HCT116 (cell line): Measurements from ENCODE around the gene AKAP9. TPM values are rescaled to one million over a fixed set of nuclear protein-coding genes. Genes with fewer than 3 reads are reported as not detected.

ENCODE experiments used
- ATAC-seq: fragments of 200-7000 bp; cut with Tn5 transposase; 2 replicates; pipeline ENCODE4 v1.9.1; 2020; ENCODE audit warnings: mild to moderate bottlenecking, moderate library complexity
- BruUV-seq: library from RNA; stranded (reverse); fragments of 400-500 nt; replicated peaks from 2 replicates; lab custom pipeline; 2021; lab: Mats Ljungman, UMichigan
- CTCF ChIA-PET: fragments of 300-600 bp; sonication (Branson Sonifier 250); formaldehyde crosslinking; loops from one replicate; lab custom pipeline; 2021; ENCODE audit warnings: antibody characterized with exemption; lab: Charles Lee
- POLR2A ChIA-PET: fragments of 300-600, 350-600 bp; sonication (Branson Sonifier 250); formaldehyde crosslinking; loops from one replicate; lab custom pipeline; 2021; ENCODE audit warnings: antibody characterized with exemption; lab: Charles Lee
- RAD21 ChIA-PET, 2 experiments: fragments of 300-600 bp; sonication (Branson Sonifier 250); formaldehyde crosslinking; loops; one replicate each; lab custom pipeline; 2023; ENCODE audit warnings: low total read pairs in 2 of 2; ENCODE audit not compliant: uncharacterized antibody in 2 of 2, unreplicated experiment in 2 of 2, low non-redundant PET in 1 of 2; lab: Charles Lee
- DNase-seq: peaks from one replicate; pipeline ENCODE4 v3.0.0-alpha.2; 2010; ENCODE audit warnings: low read depth, low spot score
- H2AFZ ChIP-seq: fragments of 200-600 bp; shearing (Covaris generic), sonication (generic); 2 replicates; pipeline ENCODE4 v1.6.1; 2017; ENCODE audit warnings: low read depth, mixed run types, mixed read lengths, antibody characterized with exemption, low read length; ENCODE audit not compliant: poor library complexity, severe bottlenecking
- H3K27ac ChIP-seq: 2 replicates; pipeline ENCODE4 v1.5.1; 2012; ENCODE audit warnings: low read depth, low read length
- H3K27me3 ChIP-seq: fragments of 200-600 bp; sonication (generic); 2 replicates; pipeline ENCODE4 v1.6.1; 2016; ENCODE audit warnings: mixed run types, low read length, mixed read lengths; ENCODE audit not compliant: insufficient read depth
- H3K36me3 ChIP-seq, 2 experiments: fragments of 200-500 bp in 1 of 2; fragments of 200-600 bp in 1 of 2; sonication (Bioruptor generic) in 1 of 2; sonication (generic) in 1 of 2; 2 replicates each; pipeline versions ENCODE4 v1.5.1 to v1.6.1; 2014 to 2016; ENCODE audit warnings: low read length in 2 of 2, inconsistent platforms in 1 of 2, mixed read lengths in 1 of 2, mixed run types in 1 of 2; ENCODE audit not compliant: insufficient read depth in 2 of 2, control insufficient read depth in 1 of 2
- H3K4me1 ChIP-seq, 2 experiments: fragments of 200-600 bp in 1 of 2; sonication (generic) in 1 of 2; 2 replicates each; pipeline versions ENCODE4 v1.5.1 to v1.6.1; 2012 to 2017; ENCODE audit warnings: low read length in 2 of 2, inconsistent platforms in 1 of 2, mild to moderate bottlenecking in 1 of 2, mixed read lengths in 1 of 2, mixed run types in 1 of 2, moderate library complexity in 1 of 2; ENCODE audit not compliant: insufficient read depth in 2 of 2, control insufficient read depth in 1 of 2
- H3K4me2 ChIP-seq: fragments of 200-600 bp; sonication (generic); 2 replicates; pipeline ENCODE4 v1.6.1; 2017; ENCODE audit warnings: mixed run types, low read length, mixed read lengths
- H3K4me3 ChIP-seq, 2 experiments: fragments of 200-600 bp in 1 of 2; sonication (generic) in 1 of 2; replicated peaks in 1 of 2; 2 replicates each; pipeline ENCODE4 v1.5.1; 2011 to 2016; ENCODE audit warnings: low read length in 2 of 2, control low read depth in 1 of 2, low read depth in 1 of 2, mild to moderate bottlenecking in 1 of 2, mixed read lengths in 1 of 2, mixed run types in 1 of 2
- H3K79me2 ChIP-seq: fragments of 200-600 bp; sonication (generic); 2 replicates; pipeline ENCODE4 v1.6.1; 2017; ENCODE audit warnings: mild to moderate bottlenecking, mixed run types, low read length, moderate library complexity, mixed read lengths; ENCODE audit not compliant: insufficient read depth
- H3K9ac ChIP-seq: fragments of 200-600 bp; sonication (generic); 2 replicates; pipeline ENCODE4 v1.6.1; 2016; ENCODE audit warnings: low read length, mixed read lengths
- H3K9me2 ChIP-seq: fragments of 200-600 bp; sonication (generic), shearing (Covaris generic); 2 replicates; pipeline ENCODE4 v1.6.1; 2017; ENCODE audit warnings: mixed run types, mild to moderate bottlenecking, moderate library complexity; ENCODE audit not compliant: insufficient read depth
- H3K9me3 ChIP-seq, 2 experiments: fragments of 200-500 bp in 1 of 2; fragments of 200-600 bp in 1 of 2; sonication (Bioruptor generic) in 1 of 2; sonication (generic) in 1 of 2; 2 replicates each; pipeline ENCODE4 v1.6.1; 2014 to 2017; ENCODE audit warnings: low read length in 2 of 2, mixed read lengths in 2 of 2, inconsistent platforms in 1 of 2, low read depth in 1 of 2, mild to moderate bottlenecking in 1 of 2, mixed run types in 1 of 2, moderate library complexity in 1 of 2; ENCODE audit not compliant: control insufficient read depth in 1 of 2, insufficient read depth in 1 of 2
- H4K20me1 ChIP-seq: fragments of 200-600 bp; sonication (generic), shearing (Covaris generic); 2 replicates; pipeline ENCODE4 v1.6.1; 2017; ENCODE audit warnings: mixed run types, mild to moderate bottlenecking, moderate library complexity; ENCODE audit not compliant: insufficient read depth
- ATF3 ChIP-seq: IDR thresholded peaks from 2 replicates; pipeline ENCODE4 v1.6.1; 2012
- CBX3 ChIP-seq: IDR thresholded peaks from 2 replicates; pipeline ENCODE4 v1.6.1; 2012; ENCODE audit warnings: low read depth
- CTCF ChIP-seq, 3 experiments: fragments of 200-600 bp in 1 of 3; sonication (generic) in 1 of 3; IDR thresholded peaks in 2 of 3; conservative IDR thresholded peaks in 1 of 3; 2 replicates each; pipeline ENCODE4 v1.5.1; 2012 to 2017; ENCODE audit warnings: low read depth in 2 of 3, low read length in 2 of 3, antibody characterized with exemption in 1 of 3, borderline replicate concordance in 1 of 3, control low read depth in 1 of 3, mild to moderate bottlenecking in 1 of 3, mixed read lengths in 1 of 3, mixed run types in 1 of 3, moderate library complexity in 1 of 3; ENCODE audit not compliant: insufficient read depth in 1 of 3
- EZH2 ChIP-seq: fragments of 200-600 bp; sonication (generic); IDR thresholded peaks from 2 replicates; pipeline ENCODE4 v1.6.1; 2017; ENCODE audit warnings: antibody characterized with exemption, mixed run types
- RAD21 ChIP-seq: IDR thresholded peaks from 2 replicates; pipeline ENCODE4 v1.6.1; 2012; ENCODE audit warnings: low read depth, mild to moderate bottlenecking
- SP1 ChIP-seq: IDR thresholded peaks from 2 replicates; pipeline ENCODE4 v1.6.1; 2012; ENCODE audit warnings: low read depth
- SRF ChIP-seq: IDR thresholded peaks from 2 replicates; pipeline ENCODE4 v1.6.1; 2012; ENCODE audit warnings: low read depth
- ZNF274 ChIP-seq: fragments of 200-500 bp; sonication (Bioruptor generic); IDR thresholded peaks from 2 replicates; pipeline ENCODE4 v1.6.1; 2014; ENCODE audit warnings: mild to moderate bottlenecking, low read depth, low read length, inconsistent platforms
- intact Hi-C: fragments of 100-400 bp; cut with micrococcal nuclease; formaldehyde crosslinking; loops from 2 replicates; pipeline ENCODE4 v1.10.0; 2022
- total RNA-seq: library from RNA; stranded (reverse); gene quantifications from one replicate; pipeline ENCODE4 v1.2.1, GENCODE V29; 2021; ENCODE audit not compliant: unreplicated experiment

AKAP9 gene
- total RNA-seq, 1 experiment from 2014 or later, result 32.6 TPM

GRCh38 chr7:91999631-92000565 is 59.2 kb downstream of the AKAP9 start:
- ChIA-PET RAD21 (no interaction called here), CTCF (no interaction called here), POLR2A (no interaction called here)
- H3K36me3 ChIP-seq, result peaks cover 0 to 8% of the 10 kb centered on the region in 2 experiments; a peak in 3 of 4 replicates
- no peak overlapping the region for H3K4me2 ChIP-seq
- no peaks in the 10 kb centered on the region for H3K79me2 ChIP-seq
- no peak overlapping the region for H3K27ac ChIP-seq
- no peak for TF ChIP-seq ZNF274
- TF ChIP-seq EZH2, result no peak
- TF ChIP-seq ATF3, result no peak
- no peak for TF ChIP-seq CBX3
- TF ChIP-seq SP1, result no peak
- no peak for TF ChIP-seq CTCF (IDR thresholded peaks at IDR 0.05 in 2 of 3, conservative IDR thresholded peaks at IDR 0.05 in 1 of 3; ENCODE audit: borderline replicate concordance in 1 of 3, insufficient read depth in 1 of 3, low read depth in 2 of 3, low read length in 2 of 3)
- TF ChIP-seq RAD21, result no peak
- no peak for TF ChIP-seq SRF
- H3K4me3 ChIP-seq, result no peak overlapping the region
- BruUV-seq, result no TSS peak
- H2AFZ ChIP-seq, result no peak overlapping the region
- H3K9ac ChIP-seq, result no peak overlapping the region
- H3K9me3 ChIP-seq, result no peaks in the 10 kb centered on the region
- H3K4me1 ChIP-seq, result no peaks in the 10 kb centered on the region
- H4K20me1 ChIP-seq, result no peaks in the 10 kb centered on the region
- ATAC-seq (no peak), DNase-seq (no peak)
- H3K9me2 ChIP-seq, result no peaks in the 10 kb centered on the region
- H3K27me3 ChIP-seq, result no peaks in the 10 kb centered on the region
- intact Hi-C loops, result no loop called here
